Smooth muscle cell (in vitro differentiated cells): Measurements from ENCODE around the gene NKAIN2. TPM values are rescaled to one million over a fixed set of nuclear protein-coding genes. Genes with fewer than 3 reads are reported as not detected.

ENCODE experiments used
- DNase-seq: peaks from one replicate; lab custom pipeline; 2025; ENCODE audit not compliant: unreplicated experiment; lab: John Stamatoyannopoulos, UW
- H2AFZ ChIP-seq: fragments of 200-600 bp; sonication (generic); 2 replicates; pipeline ENCODE4 v1.6.0; 2016; ENCODE audit warnings: antibody characterized with exemption, low read depth, mild to moderate bottlenecking
- H3F3A ChIP-seq: fragments of 200-600 bp; sonication (generic); 2 replicates; pipeline ENCODE4 v1.6.0; 2017; ENCODE audit warnings: antibody characterized with exemption, low read depth
- H3K27ac ChIP-seq: fragments of 200-600 bp; sonication (generic); 2 replicates; pipeline ENCODE4 v1.5.1; 2016; ENCODE audit warnings: low read depth, mild to moderate bottlenecking
- H3K27me3 ChIP-seq: fragments of 200-600 bp; sonication (generic); 2 replicates; pipeline ENCODE4 v1.6.1; 2016; ENCODE audit warnings: low read depth, mild to moderate bottlenecking
- H3K36me3 ChIP-seq: fragments of 200-600 bp; sonication (generic); 2 replicates; pipeline ENCODE4 v1.5.1; 2016; ENCODE audit warnings: low read depth
- H3K4me1 ChIP-seq: fragments of 200-600 bp; sonication (generic); 2 replicates; pipeline ENCODE4 v1.5.1; 2016; ENCODE audit warnings: low read depth
- H3K4me2 ChIP-seq: fragments of 200-600 bp; sonication (generic); 2 replicates; pipeline ENCODE4 v1.6.0; 2016; ENCODE audit warnings: mild to moderate bottlenecking
- H3K4me3 ChIP-seq: fragments of 200-600 bp; sonication (generic); 2 replicates; pipeline ENCODE4 v1.5.1; 2016; ENCODE audit warnings: mild to moderate bottlenecking
- H3K79me2 ChIP-seq: fragments of 200-600 bp; sonication (generic); 2 replicates; pipeline ENCODE4 v1.6.0; 2016; ENCODE audit warnings: low read depth, mild to moderate bottlenecking
- H3K9ac ChIP-seq: fragments of 200-600 bp; sonication (generic); 2 replicates; pipeline ENCODE4 v1.6.0; 2016; ENCODE audit warnings: low read depth
- H3K9me3 ChIP-seq: fragments of 200-600 bp; sonication (generic); replicated peaks from 2 replicates; pipeline ENCODE4 v1.5.1; 2016; ENCODE audit warnings: low read depth
- H4K20me1 ChIP-seq: fragments of 200-600 bp; sonication (generic); 2 replicates; pipeline ENCODE4 v1.6.0; 2016; ENCODE audit warnings: low read depth
- CTCF ChIP-seq: fragments of 200-600 bp; sonication (generic); IDR thresholded peaks from 2 replicates; pipeline ENCODE4 v1.5.1; 2017; ENCODE audit warnings: borderline replicate concordance, mild to moderate bottlenecking, antibody characterized with exemption; ENCODE audit not compliant: insufficient read depth, poor library complexity, severe bottlenecking
- WGBS: methylation state at CpG from one replicate; pipeline ENCODE4 v1.1.7; 2016; ENCODE audit warnings: low lambda C conversion rate; 5-methylcytosine and 5-hydroxymethylcytosine counted together
- polyA plus RNA-seq: library from polyadenylated mRNA; unstranded; fragments of >200 nt; fragmentation: Nextera tagmentation; extraction: Ambion mirVana; gene quantifications from 2 replicates; pipeline ENCODE4 v1.2.1, GENCODE V29; 2016
- total RNA-seq: library from RNA; depleted of rRNA; stranded (reverse); fragments of >200 nt; gene quantifications from 2 replicates; pipeline ENCODE4 v1.2.3, GENCODE V29; 2014

The NKAIN2 gene
- total and polyA plus RNA-seq, 2 experiments from 2014 or later: 0.09 TPM; not detected in 1

- H3K4me3 ChIP-seq: no peak overlapping the region
- no peaks in the 10 kb centered on the region for H3K4me1 ChIP-seq
- H3K27me3 ChIP-seq: no peaks in the 10 kb centered on the region
- no peak overlapping the region for H3K4me2 ChIP-seq
- no peaks in the 10 kb centered on the region for H3K36me3 ChIP-seq
- H4K20me1 ChIP-seq: no peaks in the 10 kb centered on the region
- H3K9me3 ChIP-seq: no peaks in the 10 kb centered on the region
- H3K9ac ChIP-seq: no peak overlapping the region
- H3F3A ChIP-seq: no peaks in the 10 kb centered on the region
- no peak for DNase-seq
- 74% methylated on average over 3 of the region's 3 CpGs for WGBS
- H3K79me2 ChIP-seq: no peaks in the 10 kb centered on the region
- no peak overlapping the region for H2AFZ ChIP-seq
- H3K27ac ChIP-seq: no peak overlapping the region
- TF ChIP-seq CTCF: no peak
Measured at GRCh38 chr6:124873066-124873410, 1069.4 kb downstream of the NKAIN2 start.

Other genes with a start within 250 kb of the NKAIN2 start
- not detected in 2 replicates for gene TRDN, start 166.9 kb upstream of the NKAIN2 start, total RNA-seq
- 0.14 TPM in 1 of 2 replicates, not detected in the other for gene TRDN, start 166.9 kb upstream of the NKAIN2 start, polyA plus RNA-seq